PC-3 (cell line): Measurements from ENCODE around the gene EDRF1. TPM values are rescaled to one million over a fixed set of nuclear protein-coding genes. Genes with fewer than 3 reads are reported as not detected.

Experiments used
- ATAC-seq: fragments of 200-7000 bp; cut with Tn5 transposase; 2 replicates; pipeline ENCODE4 v1.9.1; 2020; ENCODE audit warnings: mild to moderate bottlenecking, moderate library complexity
- BruUV-seq: library from RNA; stranded (reverse); fragments of 400-500 nt; replicated peaks from 2 replicates; lab custom pipeline; 2021; lab: Mats Ljungman, UMichigan
- CTCF ChIA-PET: fragments of 300-600 bp; sonication (Branson Sonifier 250); formaldehyde crosslinking; loops from one replicate; lab custom pipeline; 2022; ENCODE audit warnings: antibody characterized with exemption; lab: Charles Lee
- POLR2A ChIA-PET: fragments of 300-600 bp; sonication (Branson Sonifier 250); formaldehyde crosslinking; loops from one replicate; lab custom pipeline; 2022; ENCODE audit warnings: antibody characterized with exemption; ENCODE audit not compliant: unreplicated experiment; lab: Charles Lee
- DNase-seq: peaks from one replicate; pipeline ENCODE4 v3.0.0-alpha.2; 2015
- H2AFZ ChIP-seq: fragments of 300-600 bp; sonication (generic); 2 replicates; pipeline ENCODE4 v1.6.0; 2016; ENCODE audit warnings: antibody characterized with exemption, low read length
- H3F3A ChIP-seq: fragments of 300-600 bp; sonication (generic); one replicate; pipeline ENCODE4 v1.6.0; 2017; ENCODE audit warnings: antibody characterized with exemption, low read length, control low read depth, mild to moderate bottlenecking; ENCODE audit not compliant: unreplicated experiment
- H3K27ac ChIP-seq: fragments of 300-600 bp; sonication (generic); 2 replicates; pipeline ENCODE4 v1.5.1; 2016; ENCODE audit warnings: mild to moderate bottlenecking, low read length
- H3K27me3 ChIP-seq: fragments of 300-600 bp; sonication (generic); 2 replicates; pipeline ENCODE4 v1.6.1; 2016; ENCODE audit warnings: low read length, mixed read lengths
- H3K36me3 ChIP-seq: fragments of 300-600 bp; sonication (generic); 2 replicates; pipeline ENCODE4 v1.6.1; 2016; ENCODE audit warnings: low read depth, mixed run types, low read length, mixed read lengths
- H3K4me1 ChIP-seq: fragments of 300-600 bp; sonication (generic); 2 replicates; pipeline ENCODE4 v1.5.1; 2016; ENCODE audit warnings: low read length; ENCODE audit not compliant: insufficient read depth
- H3K4me2 ChIP-seq: fragments of 300-600 bp; sonication (generic); 2 replicates; pipeline ENCODE4 v1.6.0; 2016; ENCODE audit warnings: low read length
- H3K4me3 ChIP-seq: fragments of 300-600 bp; sonication (generic); 2 replicates; pipeline ENCODE4 v1.5.1; 2016; ENCODE audit warnings: mild to moderate bottlenecking, low read length, mixed read lengths
- H3K79me2 ChIP-seq: fragments of 300-600 bp; sonication (generic); 2 replicates; pipeline ENCODE4 v1.6.1; 2017; ENCODE audit warnings: low read length, mixed read lengths
- H3K9ac ChIP-seq: fragments of 300-600 bp; sonication (generic); 2 replicates; pipeline ENCODE4 v1.6.0; 2016; ENCODE audit warnings: mild to moderate bottlenecking, low read length
- H3K9me2 ChIP-seq: fragments of 300-600 bp; sonication (generic); replicated peaks from 2 replicates; pipeline ENCODE4 v1.6.1; 2016; ENCODE audit warnings: mixed run types, low read length, mixed read lengths
- H3K9me3 ChIP-seq: fragments of 300-600 bp; sonication (generic); 2 replicates; pipeline ENCODE4 v1.6.1; 2016; ENCODE audit warnings: low read length, mixed read lengths
- H4K20me1 ChIP-seq: fragments of 300-600 bp; sonication (generic); 2 replicates; pipeline ENCODE4 v1.6.1; 2016; ENCODE audit warnings: low read length, mixed read lengths
- CTCF ChIP-seq: fragments of 300-600 bp; sonication (generic); conservative IDR thresholded peaks from 2 replicates; pipeline ENCODE4 v1.5.1; 2017; ENCODE audit warnings: antibody characterized with exemption, low read depth, mild to moderate bottlenecking, low read length
- EZH2 ChIP-seq: fragments of 300-600 bp; sonication (generic); IDR thresholded peaks from one replicate; pipeline ENCODE4 v1.6.1; 2017; ENCODE audit warnings: antibody characterized with exemption, mild to moderate bottlenecking, low read length; ENCODE audit not compliant: unreplicated experiment
- EZH2phosphoT487 ChIP-seq: fragments of 300-600 bp; sonication (generic); IDR thresholded peaks from 2 replicates; pipeline ENCODE4 v1.6.1; 2018; ENCODE audit warnings: mild to moderate bottlenecking, antibody characterized with exemption, low read length, borderline replicate concordance
- intact Hi-C: fragments of 100-400 bp; cut with micrococcal nuclease; formaldehyde crosslinking; loops from 2 replicates; pipeline ENCODE4 v1.9.0; 2023
- total RNA-seq: library from RNA; depleted of rRNA; stranded (reverse); fragments of >200 nt; gene quantifications from 2 replicates; pipeline ENCODE4 v1.2.3, GENCODE V29; 2014

EDRF1 gene
- total RNA-seq, 1 experiment from 2014 or later: 17.7 TPM

- H3K36me3 ChIP-seq: peaks cover 78% of the 10 kb centered on the region
- no peaks in the 10 kb centered on the region for H4K20me1 ChIP-seq
- no TSS peak for BruUV-seq
- CTCF ChIA-PET: no interaction called here
- no peak overlapping the region for H3K4me2 ChIP-seq
- no peak overlapping the region for H3K27ac ChIP-seq
- H3K27me3 ChIP-seq: no peaks in the 10 kb centered on the region
- H2AFZ ChIP-seq: no peak overlapping the region
- ATAC-seq (no peak), DNase-seq (no peak)
- H3K9ac ChIP-seq: no peak overlapping the region
- intact Hi-C loops: no loop called here
- no peaks in the 10 kb centered on the region for H3K9me3 ChIP-seq
- no peaks in the 10 kb centered on the region for H3K79me2 ChIP-seq
- H3F3A ChIP-seq: no peaks in the 10 kb centered on the region
- TF ChIP-seq EZH2phosphoT487: no peak
- no peak for TF ChIP-seq EZH2
- TF ChIP-seq CTCF: peak; percentile 38
- POLR2A ChIA-PET: no interaction called here
- H3K4me1 ChIP-seq: no peaks in the 10 kb centered on the region
- H3K4me3 ChIP-seq: no peak overlapping the region
- H3K9me2 ChIP-seq: no peaks in the 10 kb centered on the region
These were observed 15.3 kb downstream of the EDRF1 start for GRCh38 chr10:125734823-125735222.

GRCh38 chr10:125738206-125738605 lies 18.7 kb downstream of the EDRF1 start:
- ATAC-seq: no peak
- no peaks in the 10 kb centered on the region for H4K20me1 ChIP-seq
- H3K79me2 ChIP-seq: no peaks in the 10 kb centered on the region
- H3K9me3 ChIP-seq: no peaks in the 10 kb centered on the region
- H3K36me3 ChIP-seq: peaks cover 76% of the 10 kb centered on the region
- POLR2A ChIA-PET: no interaction called here
- intact Hi-C loops: no loop called here
- H3K4me2 ChIP-seq: no peak overlapping the region
- no peaks in the 10 kb centered on the region for H3K4me1 ChIP-seq
- H3K9ac ChIP-seq: no peak overlapping the region
- CTCF ChIA-PET: no interaction called here
- DNase-seq: no peak
- H2AFZ ChIP-seq: no peak overlapping the region
- H3K27ac ChIP-seq: no peak overlapping the region
- no peaks in the 10 kb centered on the region for H3K9me2 ChIP-seq
- no peaks in the 10 kb centered on the region for H3F3A ChIP-seq
- BruUV-seq: no TSS peak
- H3K27me3 ChIP-seq: no peaks in the 10 kb centered on the region
- TF ChIP-seq CTCF: no peak
- no peak overlapping the region for H3K4me3 ChIP-seq

GRCh38 chr10:125739994-125740679 lies 20.6 kb downstream of the EDRF1 start:
- ATAC-seq (no peak), DNase-seq (no peak)
- no peak overlapping the region for H3K9ac ChIP-seq
- H3K36me3 ChIP-seq: peaks cover 66% of the 10 kb centered on the region
- H3K27me3 ChIP-seq: no peaks in the 10 kb centered on the region
- intact Hi-C loops: no loop called here
- no peak overlapping the region for H3K4me3 ChIP-seq
- no peaks in the 10 kb centered on the region for H3K79me2 ChIP-seq
- no peaks in the 10 kb centered on the region for H3K9me3 ChIP-seq
- H2AFZ ChIP-seq: no peak overlapping the region
- no peak overlapping the region for H3K4me2 ChIP-seq
- H3F3A ChIP-seq: no peaks in the 10 kb centered on the region
- BruUV-seq: no TSS peak
- POLR2A ChIA-PET: no interaction called here
- no peak overlapping the region for H3K27ac ChIP-seq
- no peak for TF ChIP-seq CTCF
- TF ChIP-seq EZH2phosphoT487: no peak
- no peak for TF ChIP-seq EZH2
- CTCF ChIA-PET: no interaction called here
- no peaks in the 10 kb centered on the region for H3K4me1 ChIP-seq
- no peaks in the 10 kb centered on the region for H3K9me2 ChIP-seq
- no peaks in the 10 kb centered on the region for H4K20me1 ChIP-seq
